NCI-H2107 treated with DMSO at 0.1 percent for 48 hours (cell line): ENCODE data around the gene TRIM38.
"Not testable (repeated sequence)": the region's sequence is repeated elsewhere in the genome, so short reads cannot be mapped to it uniquely, and the experiment has no call there.

ENCODE experiments used
- DNase-seq: peaks from one replicate; lab custom pipeline; 2025; ENCODE audit not compliant: unreplicated experiment; lab: John Stamatoyannopoulos, UW

TRIM38 gene

DNA sequence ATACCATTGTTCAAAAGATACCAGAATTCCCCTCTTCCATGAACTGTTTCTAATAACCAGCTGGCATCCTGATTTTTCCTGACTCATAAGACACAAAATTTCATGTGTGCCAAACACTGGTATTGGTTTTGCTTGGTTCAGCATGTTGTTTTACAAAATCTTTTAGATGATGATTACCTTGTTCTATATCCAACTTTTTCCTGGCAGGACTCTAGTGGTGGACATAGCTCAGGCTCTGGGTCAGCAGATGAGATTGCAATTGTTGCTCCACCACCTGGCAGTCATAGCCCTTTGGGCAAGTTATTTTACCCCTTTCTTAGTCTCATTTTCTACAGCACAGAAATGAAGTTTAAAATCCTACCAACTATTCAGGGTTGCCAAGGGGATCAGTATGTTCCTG, 6.2 kb downstream of the TRIM38 start:
- no peak for DNase-seq

GRCh38 chr6:25971187-25971821, 8.7 kb downstream of the TRIM38 start:
- DNase-seq = no peak

GRCh38 chr6:25972128-25972527, 9.5 kb downstream of the TRIM38 start:
- DNase-seq = no peak

DNA sequence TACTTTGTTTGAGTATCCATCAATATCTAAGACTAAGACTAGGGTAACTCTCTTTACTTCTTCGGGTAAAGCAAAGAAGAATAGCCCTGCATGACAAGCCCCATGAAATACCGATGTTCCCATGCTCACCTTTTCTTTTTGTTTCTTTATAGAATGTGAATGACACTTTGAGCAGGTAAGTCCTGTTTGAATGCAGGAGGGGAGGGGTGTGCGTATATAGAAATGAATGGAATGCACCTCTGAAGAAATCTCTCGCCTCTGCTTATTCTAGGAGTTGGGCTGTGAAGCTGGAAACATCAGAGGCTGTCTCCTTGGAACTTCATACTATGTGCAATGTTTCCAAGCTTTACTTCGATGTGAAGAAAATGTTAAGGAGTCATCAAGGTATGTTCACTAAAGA, 10.3 kb downstream of the TRIM38 start:
- DNase-seq = no peak

DNA sequence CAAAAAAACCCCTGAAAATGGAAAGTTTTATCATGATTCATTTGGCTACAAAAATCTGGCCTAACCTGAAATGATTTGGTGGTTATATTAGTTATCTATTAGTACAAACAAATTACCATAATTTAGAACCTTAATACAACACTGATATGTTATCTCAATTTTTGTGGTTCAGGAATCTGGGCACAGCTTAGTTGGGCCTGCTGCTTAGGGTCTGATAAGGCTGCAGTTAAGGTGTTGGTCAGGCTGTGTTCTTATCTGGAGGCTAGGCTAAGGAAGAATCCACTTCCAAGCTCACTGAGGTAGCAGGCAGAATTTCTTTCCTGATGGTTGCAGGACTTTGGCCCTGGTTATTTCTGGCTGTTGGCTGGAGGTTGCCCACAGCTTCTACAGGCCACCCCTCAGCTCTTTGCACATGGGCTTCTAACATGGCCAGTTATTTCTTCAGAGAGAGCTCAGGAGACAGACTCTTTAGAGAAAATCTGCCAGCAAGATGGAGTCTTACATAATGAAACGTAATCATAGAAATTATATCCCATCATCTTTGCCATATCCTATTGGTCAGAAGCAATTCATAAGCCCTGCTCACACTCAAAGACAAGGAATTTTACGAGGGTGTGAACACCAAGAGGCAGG, 11.4 kb downstream of the TRIM38 start:
- no peak for DNase-seq

GRCh38 chr6:25975923-25976560, 13.4 kb downstream of the TRIM38 start:
- DNase-seq = no peak

DNA sequence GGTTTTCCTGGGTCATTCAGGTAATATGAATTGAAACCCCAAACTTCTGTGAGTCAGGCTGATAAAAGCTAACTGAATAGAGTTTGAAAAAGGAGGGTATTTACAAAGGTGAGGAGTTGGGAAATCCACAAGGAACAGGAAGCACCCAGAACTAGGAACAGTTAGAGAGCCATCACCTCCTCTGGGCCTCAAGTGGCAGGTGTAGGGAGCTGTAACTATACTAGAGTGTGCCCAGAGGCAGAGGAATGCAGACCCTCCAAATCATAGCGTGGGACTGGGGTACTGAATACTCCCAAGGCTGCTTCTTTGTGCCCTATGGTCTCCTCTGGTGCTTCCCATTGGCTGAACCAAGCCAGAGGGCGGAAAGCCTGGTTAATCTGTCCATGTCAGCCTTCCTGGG, 18.3 kb downstream of the TRIM38 start:
- no peak for DNase-seq

GRCh38 chr6:25981568-25982263, 19.1 kb downstream of the TRIM38 start:
- no peak for DNase-seq

DNA sequence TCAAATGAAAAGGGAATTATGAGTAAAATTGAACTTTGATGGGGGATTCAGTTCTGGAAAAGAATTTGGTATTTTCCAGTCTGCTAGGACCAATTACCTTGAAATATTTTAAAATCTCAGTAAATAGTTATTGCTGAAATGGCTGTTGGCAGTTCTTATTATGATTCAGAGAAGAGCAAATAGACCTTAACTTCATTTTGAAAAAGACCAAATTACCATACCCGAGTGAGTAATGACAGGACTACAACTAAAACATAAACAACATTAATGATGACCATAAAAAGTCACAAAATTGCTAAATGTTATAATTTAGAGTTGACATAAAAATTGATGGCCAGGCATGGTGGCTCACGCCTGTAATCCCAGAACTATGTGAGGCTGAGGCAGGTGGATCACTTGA, 21.7 kb downstream of the TRIM38 start:
- no peak for DNase-seq

DNA sequence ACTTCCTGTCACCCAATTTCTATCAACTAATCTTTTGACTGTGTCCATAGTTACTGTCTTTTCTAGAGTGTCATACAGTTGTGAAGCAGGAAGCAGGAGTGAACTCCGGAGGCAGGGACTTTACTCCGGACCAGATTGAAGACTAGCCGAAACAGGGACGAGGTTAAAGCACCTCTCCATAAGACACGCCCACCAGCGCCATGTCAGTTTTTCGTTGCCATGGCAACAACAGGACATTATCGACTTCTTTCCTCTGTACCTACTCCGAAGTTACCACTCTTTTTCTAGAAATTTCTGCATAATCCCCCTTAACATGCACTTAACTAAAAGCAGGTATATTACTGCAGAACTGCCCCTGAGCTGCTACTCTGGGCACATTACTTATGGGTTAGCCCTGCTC, 25.2 kb downstream of the TRIM38 start:
- DNase-seq = no peak

DNA sequence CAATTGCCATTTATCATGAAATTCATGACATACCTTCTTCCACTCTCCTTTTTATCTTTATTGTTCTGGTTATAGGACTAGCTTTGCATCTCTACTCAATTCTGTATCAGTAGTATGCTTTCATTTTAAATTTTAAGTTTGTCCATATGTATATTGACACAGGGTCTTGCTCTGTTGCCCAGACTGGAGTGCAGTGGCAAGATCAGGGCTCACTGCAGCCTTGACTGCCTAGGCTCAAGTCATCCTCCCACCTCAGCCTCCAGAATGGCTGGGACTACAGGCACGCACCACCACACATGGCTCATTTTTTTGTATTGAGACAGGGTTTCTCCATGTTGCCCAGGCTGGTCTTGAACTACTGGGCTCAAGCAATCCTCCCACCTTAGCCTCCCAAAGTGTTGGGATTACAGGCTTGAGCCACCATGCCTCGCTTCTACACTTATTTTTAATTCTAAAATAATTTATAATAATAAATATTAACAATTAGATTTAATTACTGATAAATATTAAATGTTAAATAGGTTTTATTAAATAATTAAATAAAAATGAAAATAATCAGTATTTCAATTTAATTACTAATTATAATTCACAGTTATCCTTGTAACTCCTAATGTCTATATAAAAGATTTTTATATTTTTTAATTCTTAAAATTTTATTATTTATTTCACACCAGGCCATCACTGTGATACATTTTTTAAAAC, 27.7 kb downstream of the TRIM38 start:
- no peak for DNase-seq

- DNase-seq = no peak
These were observed 29.3 kb downstream of the TRIM38 start for GRCh38 chr6:25991785-25992412.

- peak; percentile 22 for DNase-seq
These were observed 30.1 kb downstream of the TRIM38 start for GRCh38 chr6:25992413-25993340.

GRCh38 chr6:25993341-25993684, 30.7 kb downstream of the TRIM38 start:
- not testable (repeated sequence) for DNase-seq

DNA sequence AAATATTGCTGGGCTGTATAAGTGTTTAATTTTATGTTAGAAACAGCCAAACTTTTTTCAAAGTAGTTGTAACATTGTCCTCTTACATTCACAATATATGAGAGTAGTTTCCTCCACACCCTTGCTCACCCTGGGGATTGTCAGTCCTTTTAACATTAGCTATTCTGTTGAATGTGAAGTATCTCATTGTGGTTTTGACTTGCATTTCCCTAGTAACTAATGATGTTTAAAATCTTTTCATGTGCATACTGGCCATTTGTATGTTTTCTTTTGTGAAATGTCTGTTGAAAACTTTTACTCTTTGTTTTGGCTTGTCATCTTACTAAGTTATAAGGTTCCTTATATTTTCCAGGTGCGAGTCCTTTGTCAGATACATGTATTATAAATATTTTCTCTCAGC, 32.9 kb downstream of the TRIM38 start:
- DNase-seq = peak; percentile 25

GRCh38 chr6:25997921-25998320, 35.3 kb downstream of the TRIM38 start:
- DNase-seq = no peak

DNA sequence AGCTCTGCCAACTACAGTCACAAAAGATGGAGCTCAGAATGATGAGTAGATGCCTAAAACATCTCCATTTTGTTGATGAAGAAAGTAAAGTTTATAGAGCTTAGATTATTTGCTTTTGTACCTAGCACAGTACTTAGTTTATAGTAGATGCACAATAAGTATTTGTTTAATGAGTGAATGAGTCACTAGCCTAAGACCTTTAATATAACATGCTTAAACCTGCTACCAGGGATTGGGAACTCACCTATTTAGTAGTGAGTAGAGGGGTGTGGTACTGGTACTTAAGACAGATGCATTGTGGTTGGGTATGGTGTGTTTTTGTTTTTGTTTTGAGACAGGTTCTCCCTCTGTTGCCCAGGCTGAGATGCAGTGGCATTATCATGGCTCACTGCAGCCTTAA, 35.8 kb downstream of the TRIM38 start:
- no peak for DNase-seq

GRCh38 chr6:25999225-25999624, 36.6 kb downstream of the TRIM38 start:
- DNase-seq = not testable (repeated sequence)

- DNase-seq = no peak
These were observed 38.0 kb downstream of the TRIM38 start for GRCh38 chr6:26000366-26001144.
